Naive thymus-derived CD4-positive, alpha-beta T cell (primary cell): Measurements from ENCODE around the gene MED9. TPM values are rescaled to one million over a fixed set of nuclear protein-coding genes. Genes with fewer than 3 reads are reported as not detected.

Experiments
- ATAC-seq: fragments of 150-1000 bp; cut with Tn5 transposase; 2 replicates; pipeline ENCODE4 v1.10.0; 2021; ENCODE audit warnings: mild to moderate bottlenecking, moderate library complexity
- CTCF ChIA-PET: fragments of 350-600 bp; sonication (Branson Sonifier 250); formaldehyde crosslinking; loops from one replicate; lab custom pipeline; 2021; ENCODE audit warnings: antibody characterized with exemption; lab: Charles Lee
- POLR2A ChIA-PET: fragments of 350-600 bp; sonication (Branson Sonifier 250); formaldehyde crosslinking; loops from one replicate; lab custom pipeline; 2021; ENCODE audit warnings: antibody characterized with exemption, inconsistent platforms; lab: Charles Lee
- DNase-seq, 9 donors: peaks; one replicate each; pipeline versions ENCODE4 v3.0.0 to v3.0.0-alpha.2; 2020 to 2022; ENCODE audit warnings: mixed read lengths in 1 of 9
- H3K27ac ChIP-seq: one replicate; pipeline ENCODE4 v1.7.0; 2013; ENCODE audit warnings: mild to moderate bottlenecking, low read depth, low read length, moderate library complexity
- H3K27me3 ChIP-seq, 2 donors: one replicate each; pipeline ENCODE4 v1.7.0; 2013; ENCODE audit warnings: low read length in 2 of 2, mild to moderate bottlenecking in 2 of 2, moderate library complexity in 2 of 2; ENCODE audit not compliant: control insufficient read depth in 2 of 2, insufficient read depth in 2 of 2
- H3K36me3 ChIP-seq, 3 experiments: 1 replicate in 2 of 3; 2 replicates in 1 of 3; pipeline ENCODE4 v1.7.0; 2013; ENCODE audit warnings: low read length in 3 of 3, mild to moderate bottlenecking in 3 of 3, moderate library complexity in 1 of 3; ENCODE audit not compliant: insufficient read depth in 3 of 3, control insufficient read depth in 2 of 3
- H3K4me1 ChIP-seq, 2 donors: one replicate each; pipeline ENCODE4 v1.7.0; 2013; ENCODE audit warnings: low read length in 2 of 2, mild to moderate bottlenecking in 2 of 2, moderate library complexity in 1 of 2; ENCODE audit not compliant: control insufficient read depth in 2 of 2, insufficient read depth in 2 of 2
- H3K4me3 ChIP-seq: 2 replicates; pipeline ENCODE4 v1.7.0; 2013; ENCODE audit warnings: mild to moderate bottlenecking, low read length
- H3K9me3 ChIP-seq, 3 experiments: 1 replicate in 2 of 3; 2 replicates in 1 of 3; pipeline ENCODE4 v1.7.0; 2013; ENCODE audit warnings: low read length in 3 of 3; ENCODE audit not compliant: control insufficient read depth in 2 of 3
- H3K27ac Mint-ChIP-seq, 9 donors: one replicate each; pipeline ENCODE4 v1.8.0; 2020 to 2022; ENCODE audit warnings: mixed read lengths in 9 of 9, mild to moderate bottlenecking in 8 of 9, moderate library complexity in 5 of 9, inconsistent platforms in 2 of 9
- H3K27me3 Mint-ChIP-seq, 5 donors: one replicate each; pipeline ENCODE4 v1.8.0; 2021 to 2022; ENCODE audit warnings: mixed read lengths in 5 of 5, mild to moderate bottlenecking in 1 of 5
- H3K36me3 Mint-ChIP-seq, 5 donors: one replicate each; pipeline ENCODE4 v1.8.0; 2020 to 2022; ENCODE audit warnings: mixed read lengths in 5 of 5, mild to moderate bottlenecking in 3 of 5, inconsistent platforms in 1 of 5
- H3K4me1 Mint-ChIP-seq, 7 donors: one replicate each; pipeline ENCODE4 v1.8.0; 2020 to 2022; ENCODE audit warnings: mixed read lengths in 7 of 7, mild to moderate bottlenecking in 3 of 7, inconsistent platforms in 1 of 7
- H3K4me3 Mint-ChIP-seq, 10 donors: one replicate each; pipeline ENCODE4 v1.8.0; 2020 to 2022; ENCODE audit warnings: mild to moderate bottlenecking in 10 of 10, mixed read lengths in 10 of 10, moderate library complexity in 6 of 10, inconsistent platforms in 2 of 10
- H3K9me3 Mint-ChIP-seq, 11 donors: one replicate each; pipeline ENCODE4 v1.8.0; 2020 to 2022; ENCODE audit warnings: mixed read lengths in 11 of 11, mild to moderate bottlenecking in 4 of 11, inconsistent platforms in 1 of 11, moderate library complexity in 1 of 11
- intact Hi-C, 2 donors: fragments of 100-400 bp; cut with micrococcal nuclease; formaldehyde crosslinking; loops; one replicate each; pipeline ENCODE4 v1.15.1; 2023
- polyA plus RNA-seq, 2 donors: library from polyadenylated mRNA; unstranded; fragments of 300-500 nt; fragmentation: Illumina TruSeq; gene quantifications; one replicate each; pipeline ENCODE4 v1.2.3, GENCODE V29; 2021
- total RNA-seq, 6 experiments: library from RNA in 5 of 6; stranded (reverse) in 5 of 6; gene quantifications; 1 replicate in 5 of 6; 2 replicates in 1 of 6; pipeline ENCODE4 v1.2.3 and lab custom pipeline; 2021 to 2026

Gene MED9
- total and polyA plus RNA-seq, 7 experiments from 2014 or later, result 14.0 to 24.1 (median 17.2) TPM

DNA sequence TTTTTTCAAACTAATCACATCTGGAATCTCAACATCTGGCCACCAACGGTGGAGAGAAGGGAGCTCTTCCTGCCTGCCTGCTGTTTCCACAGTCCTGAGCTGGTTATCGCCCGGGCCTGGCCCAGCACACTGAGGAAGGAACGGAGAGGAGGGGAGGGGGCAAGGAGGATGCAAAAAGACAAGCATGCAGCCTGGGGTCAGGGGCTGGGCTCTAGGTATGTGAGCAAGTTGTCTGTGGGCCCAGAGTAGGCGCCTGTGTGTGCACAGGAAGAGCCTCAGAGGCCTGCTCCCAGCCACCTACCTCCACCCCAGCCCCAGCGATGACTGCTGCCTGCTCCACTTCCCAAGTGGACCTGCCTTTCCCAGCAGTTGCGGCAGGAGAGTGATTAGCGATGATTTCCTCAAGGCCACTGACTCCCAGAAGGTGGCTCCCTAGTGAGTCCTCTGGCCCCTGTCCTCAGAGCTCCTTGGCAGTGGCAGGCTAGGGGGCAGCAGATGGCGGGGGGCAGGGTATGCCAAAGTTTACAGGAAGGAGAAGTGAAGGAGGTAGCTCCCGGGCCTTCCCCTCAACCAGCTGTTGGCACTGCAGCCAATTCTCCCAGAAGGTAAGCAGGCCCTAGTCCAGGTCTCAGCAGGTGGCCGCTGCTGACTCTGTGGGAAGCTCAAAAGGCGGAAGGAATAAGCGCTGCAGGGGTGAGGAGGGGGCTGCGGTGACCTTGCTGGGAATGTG lies 46.4 kb downstream of the MED9 start:
- no peaks in the 10 kb centered on the region for H3K4me1 Mint-ChIP-seq
- POLR2A ChIA-PET, result no interaction called here
- CTCF ChIA-PET, result no interaction called here
- Histone ChIP-seq H3K4me1 (no peaks in the 10 kb centered on the region), H3K9me3 (no peaks in the 10 kb centered on the region), H3K4me3 (no peak overlapping the region), H3K36me3 (no peaks in the 10 kb centered on the region), H3K27ac (no peak overlapping the region), H3K27me3 (no peaks in the 10 kb centered on the region)
- no peak overlapping the region for H3K4me3 Mint-ChIP-seq
- ATAC-seq, result no peak
- intact Hi-C loops, result no loop called here
- no peak overlapping the region for H3K27ac Mint-ChIP-seq
- DNase-seq, result peak in 1 of 9 donors; percentile 7
- H3K36me3 Mint-ChIP-seq, result peaks cover 0 to 11% (median 0%) of the 10 kb centered on the region in 5 donors
- peaks cover 0 to 3% (median 0%) of the 10 kb centered on the region in 11 donors for H3K9me3 Mint-ChIP-seq
- no peaks in the 10 kb centered on the region for H3K27me3 Mint-ChIP-seq

DNA sequence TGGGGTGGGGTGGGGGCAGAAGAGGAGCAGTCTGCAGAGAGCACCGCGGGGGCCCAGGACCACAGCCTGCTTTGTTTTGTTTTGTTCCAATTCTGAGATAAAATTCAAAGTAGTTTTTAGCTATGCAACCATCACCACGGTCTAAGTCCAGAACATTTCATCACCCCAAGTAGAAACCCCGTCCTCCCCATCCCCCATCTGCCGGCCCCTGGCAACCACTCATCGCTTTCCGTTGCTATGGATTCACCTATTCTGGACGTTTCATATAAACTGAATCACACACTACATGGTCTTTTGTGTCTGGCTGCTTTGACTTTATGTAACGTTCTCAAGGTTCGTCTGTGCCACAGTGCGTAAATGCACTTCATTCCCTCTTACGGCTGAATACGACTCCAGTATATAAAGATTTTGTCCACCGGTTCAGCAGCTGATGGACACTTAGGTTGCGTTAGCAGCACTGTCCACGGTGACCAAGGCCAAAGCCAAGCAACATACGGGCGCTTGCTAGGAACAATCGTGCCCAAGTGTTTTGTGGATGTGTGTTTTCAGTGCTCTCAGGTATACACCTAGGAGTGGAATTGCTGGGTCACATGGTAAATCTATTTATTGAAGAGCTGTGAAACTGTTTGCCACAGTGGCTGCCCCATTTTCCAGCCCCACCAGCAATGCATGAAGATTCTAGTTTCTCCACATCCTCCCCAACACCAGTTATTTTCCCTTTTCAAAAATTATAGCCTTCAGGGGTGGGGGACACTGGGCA lies 47.1 kb downstream of the MED9 start:
- ChIA-PET CTCF (no interaction called here), POLR2A (no interaction called here)
- no peak overlapping the region for H3K27ac Mint-ChIP-seq
- no peak overlapping the region for H3K4me3 Mint-ChIP-seq
- DNase-seq (peak in 1 of 9 donors; percentile 4), ATAC-seq (no peak)
- H3K4me1 ChIP-seq, result no peaks in the 10 kb centered on the region
- no peaks in the 10 kb centered on the region for H3K36me3 ChIP-seq
- no peaks in the 10 kb centered on the region for H3K4me1 Mint-ChIP-seq
- intact Hi-C loops, result no loop called here
- no peak overlapping the region for H3K4me3 ChIP-seq
- no peaks in the 10 kb centered on the region for H3K9me3 ChIP-seq
- peaks cover 0 to 3% (median 0%) of the 10 kb centered on the region in 11 donors for H3K9me3 Mint-ChIP-seq
- no peaks in the 10 kb centered on the region for H3K27me3 ChIP-seq
- peaks cover 0 to 11% (median 0%) of the 10 kb centered on the region in 5 donors for H3K36me3 Mint-ChIP-seq
- no peaks in the 10 kb centered on the region for H3K27me3 Mint-ChIP-seq
- no peak overlapping the region for H3K27ac ChIP-seq

DNA sequence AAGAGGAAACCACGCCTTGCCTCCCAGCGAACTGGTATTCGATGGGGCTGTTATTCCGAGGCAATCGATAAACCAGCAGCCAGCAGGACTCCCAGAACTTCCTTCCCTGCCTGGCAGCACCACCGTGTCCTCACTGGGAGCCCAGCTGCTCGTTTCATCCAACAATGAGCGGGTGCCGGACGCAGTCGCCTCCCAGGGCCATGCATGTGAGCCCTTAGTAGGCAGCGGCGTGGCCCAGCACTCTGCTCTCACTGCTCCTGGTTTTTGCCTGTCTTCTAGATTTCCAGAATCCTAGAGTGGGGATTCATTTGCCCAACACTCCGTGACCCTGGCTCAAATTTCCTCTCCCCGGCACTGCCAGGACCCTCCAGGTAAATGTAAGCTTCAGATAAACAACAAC lies 48.5 kb downstream of the MED9 start:
- Histone ChIP-seq H3K4me1 (no peaks in the 10 kb centered on the region), H3K36me3 (no peaks in the 10 kb centered on the region), H3K27ac (no peak overlapping the region), H3K9me3 (no peaks in the 10 kb centered on the region), H3K4me3 (no peak overlapping the region), H3K27me3 (no peaks in the 10 kb centered on the region)
- intact Hi-C loops, result no loop called here
- H3K9me3 Mint-ChIP-seq, result peaks cover 0 to 3% (median 0%) of the 10 kb centered on the region in 11 donors
- no peaks in the 10 kb centered on the region for H3K27me3 Mint-ChIP-seq
- ChIA-PET POLR2A (no interaction called here), CTCF (interaction anchor here (0.6 kb wide), 1 partner anchor 357 kb away, joined by 4 read pairs; no protein-coding TSS in a partner anchor)
- ATAC-seq (no peak), DNase-seq (no peak)
- peaks cover 0 to 3% (median 0%) of the 10 kb centered on the region in 7 donors for H3K4me1 Mint-ChIP-seq
- H3K36me3 Mint-ChIP-seq, result peaks cover 0 to 9% (median 0%) of the 10 kb centered on the region in 5 donors
- H3K4me3 Mint-ChIP-seq, result no peak overlapping the region
- H3K27ac Mint-ChIP-seq, result peak overlapping the region in 1 of 9 donors; percentile 46

DNA sequence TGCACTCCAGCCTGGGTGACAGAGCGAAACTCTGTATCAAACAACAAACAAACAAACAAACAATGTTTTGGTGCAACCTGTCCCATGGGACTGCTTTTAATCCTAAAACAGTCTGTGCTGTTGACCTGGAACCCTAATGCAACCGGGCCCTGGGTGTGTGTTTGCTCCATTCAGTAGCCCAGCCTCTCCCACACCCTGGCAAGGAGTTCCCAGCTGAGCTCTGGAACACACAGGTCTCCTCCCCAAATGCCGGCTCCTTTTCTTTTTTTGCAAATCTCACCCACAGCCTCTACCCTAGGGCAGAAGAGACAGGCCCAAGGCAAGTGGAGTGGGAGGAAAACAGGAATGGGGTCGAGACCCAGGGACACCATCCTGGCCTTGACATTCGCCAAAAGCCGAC lies 49.2 kb downstream of the MED9 start:
- no peaks in the 10 kb centered on the region for H3K4me1 ChIP-seq
- POLR2A ChIA-PET, result no interaction called here
- H3K27me3 ChIP-seq, result no peaks in the 10 kb centered on the region
- Mint-ChIP-seq H3K27me3 (no peaks in the 10 kb centered on the region), H3K4me1 (peaks cover 0 to 3% (median 0%) of the 10 kb centered on the region in 7 donors), H3K9me3 (peaks cover 0 to 3% (median 0%) of the 10 kb centered on the region in 11 donors), H3K4me3 (no peak overlapping the region), H3K36me3 (peaks cover 0 to 6% (median 0%) of the 10 kb centered on the region in 5 donors), H3K27ac (no peak overlapping the region)
- no peak for ATAC-seq
- CTCF ChIA-PET, result interaction anchor here (0.6 to 1.2 kb wide), 2 partner anchors 29 to 357 kb away, joined by 4 to 6 read pairs; no protein-coding TSS in a partner anchor
- no peak overlapping the region for H3K4me3 ChIP-seq
- no peaks in the 10 kb centered on the region for H3K36me3 ChIP-seq
- no peaks in the 10 kb centered on the region for H3K9me3 ChIP-seq
- intact Hi-C loops, result no loop called here
- H3K27ac ChIP-seq, result no peak overlapping the region
- no peak for DNase-seq

DNA sequence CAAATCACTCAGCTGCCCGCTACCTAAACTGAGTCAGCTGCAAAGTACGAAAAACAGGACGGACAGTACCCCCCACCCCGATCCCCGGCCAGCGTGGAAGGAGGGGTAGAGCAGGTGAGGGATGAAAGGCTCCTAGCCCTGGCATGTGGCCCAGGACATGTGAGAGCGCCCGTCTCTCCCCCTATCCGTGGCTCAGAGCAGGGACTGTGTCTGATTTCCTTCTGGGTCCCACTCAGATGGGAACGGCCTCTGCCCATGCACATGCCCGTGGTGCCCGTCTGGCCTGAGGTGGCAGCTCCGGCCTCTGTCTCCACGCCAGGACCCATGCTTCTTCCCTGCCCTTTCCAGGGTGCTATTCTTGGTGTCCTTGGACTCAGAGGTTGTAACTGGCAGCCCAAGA lies 49.6 kb downstream of the MED9 start:
- peaks cover 0 to 3% (median 0%) of the 10 kb centered on the region in 11 donors for H3K9me3 Mint-ChIP-seq
- H3K27ac ChIP-seq, result no peak overlapping the region

DNA sequence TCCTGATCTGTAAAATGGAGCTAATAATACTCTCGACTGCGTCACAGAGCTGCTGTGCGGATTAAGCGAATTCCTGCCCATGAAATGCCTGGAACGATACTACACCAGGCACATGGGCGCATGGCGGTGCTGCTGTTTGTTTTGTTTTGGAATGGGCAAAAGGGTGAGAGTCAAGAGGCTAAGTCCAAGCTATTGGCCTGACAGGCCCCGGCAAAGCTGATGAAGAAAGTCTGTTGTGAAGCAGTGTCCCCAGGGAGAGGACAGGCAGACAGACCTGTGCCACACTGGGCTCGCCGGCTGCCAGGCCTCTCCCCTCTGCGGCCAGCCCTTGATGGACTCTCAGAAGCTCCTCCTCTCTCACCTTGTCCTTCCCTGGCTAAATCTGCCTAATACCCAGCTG lies 50.7 kb downstream of the MED9 start:
- Mint-ChIP-seq H3K9me3 (peaks cover 0 to 3% (median 0%) of the 10 kb centered on the region in 11 donors), H3K4me1 (peaks cover 0 to 3% (median 0%) of the 10 kb centered on the region in 7 donors), H3K27ac (no peak overlapping the region), H3K36me3 (no peaks in the 10 kb centered on the region), H3K27me3 (peaks cover 0 to 3% (median 0%) of the 10 kb centered on the region in 5 donors), H3K4me3 (no peak overlapping the region)
- POLR2A ChIA-PET, result interaction anchor here (0.6 kb wide), 1 partner anchor 61 kb away, joined by 3 read pairs; no protein-coding TSS in a partner anchor
- no peak overlapping the region for H3K27ac ChIP-seq
- H3K4me3 ChIP-seq, result no peak overlapping the region
- DNase-seq (no peak), ATAC-seq (no peak)
- CTCF ChIA-PET, result no interaction called here
- no peaks in the 10 kb centered on the region for H3K4me1 ChIP-seq
- H3K36me3 ChIP-seq, result no peaks in the 10 kb centered on the region
- intact Hi-C loops, result no loop called here
- H3K9me3 ChIP-seq, result no peaks in the 10 kb centered on the region
- no peaks in the 10 kb centered on the region for H3K27me3 ChIP-seq

More for the DNA sequence above, 49.6 kb downstream of the MED9 start:
- DNase-seq, result no peak
- ATAC-seq, result no peak
- ChIA-PET POLR2A (no interaction called here), CTCF (interaction anchor here (1.2 kb wide), 1 partner anchor 29 kb away, joined by 6 read pairs; no protein-coding TSS in a partner anchor)
- Histone ChIP-seq H3K27me3 (no peaks in the 10 kb centered on the region), H3K4me1 (no peaks in the 10 kb centered on the region), H3K36me3 (no peaks in the 10 kb centered on the region), H3K9me3 (no peaks in the 10 kb centered on the region), H3K4me3 (no peak overlapping the region)
- peaks cover 0 to 3% (median 0%) of the 10 kb centered on the region in 7 donors for H3K4me1 Mint-ChIP-seq
- H3K27me3 Mint-ChIP-seq, result no peaks in the 10 kb centered on the region
- no peak overlapping the region for H3K4me3 Mint-ChIP-seq
- no peak overlapping the region for H3K27ac Mint-ChIP-seq
- intact Hi-C loops, result no loop called here
- H3K36me3 Mint-ChIP-seq, result peaks cover 0 to 6% (median 0%) of the 10 kb centered on the region in 5 donors
